HepG2 (cell line): ENCODE measurements around the gene ARTN. TPM values are rescaled to one million over a fixed set of nuclear protein-coding genes. Genes with fewer than 3 reads are reported as not detected.
A peak's percentile ranks its signal among the peaks of the same experiment; 100 is the strongest.

Experiments used
- BHLHE40 ChIP-seq: IDR thresholded peaks from 2 replicates; pipeline ENCODE4 v1.6.1; 2011; ENCODE audit warnings: low read length, improper control_type of control experiment
- MIER3 ChIP-seq: IDR thresholded peaks from 2 replicates; pipeline ENCODE4 v1.6.1; 2016; ENCODE audit warnings: missing compliant biosample characterization, borderline replicate concordance
- RNF2 ChIP-seq: fragments of 450-650 bp; conservative IDR thresholded peaks from 2 replicates; pipeline ENCODE4 v1.6.1; 2016; ENCODE audit warnings: low read depth
- SALL1 ChIP-seq: sonication (generic); formaldehyde crosslinking; IDR thresholded peaks from 2 replicates; pipeline ENCODE4 v1.8.0; 2022; ENCODE audit warnings: mild to moderate bottlenecking, missing genetic modification reagents
- ZNF552 ChIP-seq: sonication (generic); formaldehyde crosslinking; IDR thresholded peaks from 2 replicates; pipeline ENCODE4 v1.9.0; 2022; ENCODE audit warnings: missing genetic modification reagents, mild to moderate bottlenecking, borderline replicate concordance
- polyA plus RNA-seq, 8 experiments: library from polyadenylated mRNA; depleted of rRNA in 3 of 8; stranded (reverse) in 7 of 8; unstranded in 1 of 8; fragments of >200 nt; fragmentation: Illumina TruSeq in 4 of 8; extraction: Trizol in 4 of 8; gene quantifications; 2 replicates each; pipeline versions ENCODE4 v1.2.1 to v1.2.3, GENCODE V29; 2011 to 2016; ENCODE audit warnings: low read depth in 4 of 8, missing spikeins in 1 of 8, mixed read lengths in 1 of 8; ENCODE audit not compliant: insufficient read depth in 1 of 8
- total RNA-seq, 5 experiments: library from RNA; depleted of rRNA; stranded (reverse); fragments of >200 nt; fragmentation: Illumina TruSeq; extraction: Trizol; gene quantifications; 2 replicates each; pipeline ENCODE4 v1.2.3, GENCODE V29; 2016; ENCODE audit warnings: low read depth in 1 of 5
- TF ChIP-seq, protein P1 (sequence below), 2 experiments: fragments of 450-650 bp in 1 of 2; sonication (generic) in 1 of 2; formaldehyde crosslinking in 1 of 2; IDR thresholded peaks; 2 replicates each; pipeline versions ENCODE4 v1.6.1 to v1.8.0; 2016 to 2022; ENCODE audit warnings: antibody characterized with exemption in 1 of 2, mild to moderate bottlenecking in 1 of 2, missing genetic modification reagents in 1 of 2
- TF ChIP-seq, protein P2 (sequence below): sonication (generic); formaldehyde crosslinking; IDR thresholded peaks from 2 replicates; pipeline ENCODE4 v1.9.0; 2021; ENCODE audit warnings: missing genetic modification reagents, borderline replicate concordance
- TF ChIP-seq, protein P3 (sequence below): IDR thresholded peaks from 2 replicates; pipeline ENCODE4 v1.6.1; 2016; ENCODE audit warnings: missing biosample characterization, missing genetic modification reagents, low read depth

Gene ARTN
- total and polyA plus RNA-seq, 2 of the 13 experiments (the other 11 are each of a cell fraction or from before 2014, with no cell fraction given) = 0.11 to 0.62 TPM

DNA sequence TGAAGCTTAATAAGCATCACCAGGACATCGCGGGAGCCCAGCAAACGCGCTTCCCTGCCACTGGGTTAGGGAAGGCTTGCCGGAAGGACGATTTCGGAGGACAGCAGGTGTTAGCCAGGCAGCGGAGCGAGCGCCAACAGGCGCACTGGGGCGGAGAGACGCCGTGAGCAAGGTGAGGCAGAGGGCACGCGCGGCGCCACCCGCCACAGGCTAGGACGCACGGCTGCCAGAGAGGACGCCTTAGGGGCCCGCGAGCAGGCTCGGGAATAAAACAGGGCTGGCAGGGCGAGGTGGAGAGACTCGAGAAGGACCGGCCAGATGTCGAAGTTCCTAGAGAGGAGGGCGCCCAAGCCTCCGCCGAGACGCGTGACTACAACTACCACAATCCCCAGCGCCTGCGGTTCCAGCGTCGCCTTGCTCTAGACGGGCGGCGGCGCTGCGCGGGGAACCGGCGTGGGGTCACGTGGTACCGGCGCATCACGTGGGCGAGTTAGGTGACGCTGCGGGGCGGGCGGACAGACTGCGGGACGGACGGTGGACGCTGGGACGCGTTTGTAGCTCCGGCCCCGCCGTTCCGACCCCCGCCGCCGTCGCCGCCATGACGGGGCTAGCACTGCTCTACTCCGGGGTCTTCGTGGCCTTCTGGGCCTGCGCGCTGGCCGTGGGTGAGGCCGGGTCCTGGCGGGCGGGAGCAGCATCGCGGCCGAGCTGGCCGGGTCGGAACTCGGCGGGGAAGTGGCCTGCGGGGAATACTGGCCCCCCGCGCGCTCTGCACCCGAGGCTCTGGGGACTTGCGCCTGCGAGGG is 41.0 kb downstream of the ARTN start, which contains the start of gene ATP6V0B (continued):
- TF ChIP-seq, protein P1, sequence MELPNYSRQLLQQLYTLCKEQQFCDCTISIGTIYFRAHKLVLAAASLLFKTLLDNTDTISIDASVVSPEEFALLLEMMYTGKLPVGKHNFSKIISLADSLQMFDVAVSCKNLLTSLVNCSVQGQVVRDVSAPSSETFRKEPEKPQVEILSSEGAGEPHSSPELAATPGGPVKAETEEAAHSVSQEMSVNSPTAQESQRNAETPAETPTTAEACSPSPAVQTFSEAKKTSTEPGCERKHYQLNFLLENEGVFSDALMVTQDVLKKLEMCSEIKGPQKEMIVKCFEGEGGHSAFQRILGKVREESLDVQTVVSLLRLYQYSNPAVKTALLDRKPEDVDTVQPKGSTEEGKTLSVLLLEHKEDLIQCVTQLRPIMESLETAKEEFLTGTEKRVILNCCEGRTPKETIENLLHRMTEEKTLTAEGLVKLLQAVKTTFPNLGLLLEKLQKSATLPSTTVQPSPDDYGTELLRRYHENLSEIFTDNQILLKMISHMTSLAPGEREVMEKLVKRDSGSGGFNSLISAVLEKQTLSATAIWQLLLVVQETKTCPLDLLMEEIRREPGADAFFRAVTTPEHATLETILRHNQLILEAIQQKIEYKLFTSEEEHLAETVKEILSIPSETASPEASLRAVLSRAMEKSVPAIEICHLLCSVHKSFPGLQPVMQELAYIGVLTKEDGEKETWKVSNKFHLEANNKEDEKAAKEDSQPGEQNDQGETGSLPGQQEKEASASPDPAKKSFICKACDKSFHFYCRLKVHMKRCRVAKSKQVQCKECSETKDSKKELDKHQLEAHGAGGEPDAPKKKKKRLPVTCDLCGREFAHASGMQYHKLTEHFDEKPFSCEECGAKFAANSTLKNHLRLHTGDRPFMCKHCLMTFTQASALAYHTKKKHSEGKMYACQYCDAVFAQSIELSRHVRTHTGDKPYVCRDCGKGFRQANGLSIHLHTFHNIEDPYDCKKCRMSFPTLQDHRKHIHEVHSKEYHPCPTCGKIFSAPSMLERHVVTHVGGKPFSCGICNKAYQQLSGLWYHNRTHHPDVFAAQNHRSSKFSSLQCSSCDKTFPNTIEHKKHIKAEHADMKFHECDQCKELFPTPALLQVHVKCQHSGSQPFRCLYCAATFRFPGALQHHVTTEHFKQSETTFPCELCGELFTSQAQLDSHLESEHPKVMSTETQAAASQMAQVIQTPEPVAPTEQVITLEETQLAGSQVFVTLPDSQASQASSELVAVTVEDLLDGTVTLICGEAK (IDR thresholded peaks at IDR 0.05) = no peak
- TF ChIP-seq, protein P1 (CRISPR knock-in tag; IDR thresholded peaks at IDR 0.05) = peak; percentile 54; the same call in 1 of the 2 replicates
- TF ChIP-seq BHLHE40 = peak; percentile 62
- TF ChIP-seq, protein P2, sequence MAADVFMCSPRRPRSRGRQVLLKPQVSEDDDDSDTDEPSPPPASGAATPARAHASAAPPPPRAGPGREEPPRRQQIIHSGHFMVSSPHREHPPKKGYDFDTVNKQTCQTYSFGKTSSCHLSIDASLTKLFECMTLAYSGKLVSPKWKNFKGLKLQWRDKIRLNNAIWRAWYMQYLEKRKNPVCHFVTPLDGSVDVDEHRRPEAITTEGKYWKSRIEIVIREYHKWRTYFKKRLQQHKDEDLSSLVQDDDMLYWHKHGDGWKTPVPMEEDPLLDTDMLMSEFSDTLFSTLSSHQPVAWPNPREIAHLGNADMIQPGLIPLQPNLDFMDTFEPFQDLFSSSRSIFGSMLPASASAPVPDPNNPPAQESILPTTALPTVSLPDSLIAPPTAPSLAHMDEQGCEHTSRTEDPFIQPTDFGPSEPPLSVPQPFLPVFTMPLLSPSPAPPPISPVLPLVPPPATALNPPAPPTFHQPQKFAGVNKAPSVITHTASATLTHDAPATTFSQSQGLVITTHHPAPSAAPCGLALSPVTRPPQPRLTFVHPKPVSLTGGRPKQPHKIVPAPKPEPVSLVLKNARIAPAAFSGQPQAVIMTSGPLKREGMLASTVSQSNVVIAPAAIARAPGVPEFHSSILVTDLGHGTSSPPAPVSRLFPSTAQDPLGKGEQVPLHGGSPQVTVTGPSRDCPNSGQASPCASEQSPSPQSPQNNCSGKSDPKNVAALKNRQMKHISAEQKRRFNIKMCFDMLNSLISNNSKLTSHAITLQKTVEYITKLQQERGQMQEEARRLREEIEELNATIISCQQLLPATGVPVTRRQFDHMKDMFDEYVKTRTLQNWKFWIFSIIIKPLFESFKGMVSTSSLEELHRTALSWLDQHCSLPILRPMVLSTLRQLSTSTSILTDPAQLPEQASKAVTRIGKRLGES (CRISPR knock-in tag) = no peak
- TF ChIP-seq RNF2 = peak; percentile 68; the same call in 1 of the 2 replicates
- TF ChIP-seq MIER3 (CRISPR knock-in tag) = no peak; the same call in 1 of the 2 replicates
- TF ChIP-seq ZNF552 (CRISPR knock-in tag) = no peak
- TF ChIP-seq, protein P3, sequence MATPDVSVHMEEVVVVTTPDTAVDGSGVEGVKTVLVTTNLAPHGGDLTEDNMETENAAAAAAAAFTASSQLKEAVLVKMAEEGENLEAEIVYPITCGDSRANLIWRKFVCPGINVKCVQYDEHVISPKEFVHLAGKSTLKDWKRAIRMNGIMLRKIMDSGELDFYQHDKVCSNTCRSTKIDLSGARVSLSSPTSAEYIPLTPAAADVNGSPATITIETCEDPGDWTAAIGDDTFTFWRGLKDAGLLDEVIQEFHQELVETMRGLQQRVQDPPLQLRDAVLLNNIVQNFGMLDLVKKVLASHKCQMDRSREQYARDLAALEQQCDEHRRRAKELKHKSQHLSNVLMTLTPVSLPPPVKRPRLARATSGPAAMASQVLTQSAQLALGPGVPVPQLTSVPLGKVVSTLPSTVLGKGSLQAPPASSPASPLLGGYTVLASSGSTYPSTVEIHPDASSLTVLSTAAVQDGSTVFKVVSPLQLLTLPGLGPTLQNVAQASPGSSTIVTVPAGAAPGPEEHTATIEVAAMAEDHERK (CRISPR knock-in tag) = peak; percentile 97
- peak; percentile 80 for TF ChIP-seq SALL1 (CRISPR knock-in tag)
